DND-41 (cell line): ENCODE results near the gene TMEM14A.

ENCODE experiments used
- ATAC-seq: fragments of 200-7000 bp; cut with Tn5 transposase; 3 replicates; pipeline ENCODE4 v1.9.1; 2021; ENCODE audit warnings: low read depth; ENCODE audit not compliant: insufficient read depth
- DNase-seq: peaks from one replicate; pipeline ENCODE4 v3.0.0-alpha.2; 2020
- H2AFZ ChIP-seq: 2 replicates; pipeline ENCODE4 v1.6.0; 2012; ENCODE audit warnings: low read depth, low read length
- H3K27ac ChIP-seq: 2 replicates; pipeline ENCODE4 v1.5.1; 2012; ENCODE audit warnings: low read length, inconsistent platforms
- H3K27me3 ChIP-seq: fragments of 200-600 bp; sonication (generic); 2 replicates; pipeline ENCODE4 v1.6.0; 2012; ENCODE audit warnings: low read length, mild to moderate bottlenecking, inconsistent platforms; ENCODE audit not compliant: insufficient read depth, poor library complexity
- H3K36me3 ChIP-seq: 2 replicates; pipeline ENCODE4 v1.5.1; 2012; ENCODE audit warnings: low read length, inconsistent platforms; ENCODE audit not compliant: insufficient read depth
- H3K4me1 ChIP-seq: 2 replicates; pipeline ENCODE4 v1.5.1; 2012; ENCODE audit warnings: mild to moderate bottlenecking, low read length; ENCODE audit not compliant: insufficient read depth
- H3K4me2 ChIP-seq: 2 replicates; pipeline ENCODE4 v1.6.0; 2012; ENCODE audit warnings: mild to moderate bottlenecking, moderate library complexity, low read length, inconsistent platforms; ENCODE audit not compliant: insufficient read depth
- H3K4me3 ChIP-seq, 2 experiments: fragments of 200-600 bp in 1 of 2; shearing (Covaris generic) in 1 of 2; 2 replicates each; pipeline ENCODE4 v1.5.1; 2012 to 2016; ENCODE audit warnings: inconsistent platforms in 2 of 2, low read length in 2 of 2, mild to moderate bottlenecking in 2 of 2, low read depth in 1 of 2, moderate library complexity in 1 of 2
- H3K79me2 ChIP-seq: 2 replicates; pipeline ENCODE4 v1.6.0; 2012; ENCODE audit warnings: low read length, inconsistent platforms; ENCODE audit not compliant: insufficient read depth
- H3K9ac ChIP-seq: 2 replicates; pipeline ENCODE4 v1.6.0; 2012; ENCODE audit warnings: low read depth, mild to moderate bottlenecking, inconsistent platforms, low read length, moderate library complexity
- H3K9me3 ChIP-seq: 2 replicates; pipeline ENCODE4 v1.5.1; 2012; ENCODE audit warnings: low read length, moderate library complexity, mild to moderate bottlenecking, inconsistent platforms; ENCODE audit not compliant: insufficient read depth, severe bottlenecking
- H4K20me1 ChIP-seq: 2 replicates; pipeline ENCODE4 v1.6.0; 2012; ENCODE audit warnings: low read length; ENCODE audit not compliant: insufficient read depth
- EZH2 ChIP-seq: IDR thresholded peaks from 3 replicates; pipeline ENCODE4 v1.6.1; 2012; ENCODE audit warnings: borderline replicate concordance, low read depth, mild to moderate bottlenecking, moderate library complexity, low read length, inconsistent platforms; ENCODE audit not compliant: severe bottlenecking
- TF ChIP-seq, protein P1 (sequence below): IDR thresholded peaks from 2 replicates; pipeline ENCODE4 v1.5.1; 2012; ENCODE audit warnings: borderline replicate concordance, low read length, moderate library complexity, mild to moderate bottlenecking; ENCODE audit not compliant: poor library complexity, severe bottlenecking; ENCODE audit errors: extremely low read depth

Gene TMEM14A

DNA sequence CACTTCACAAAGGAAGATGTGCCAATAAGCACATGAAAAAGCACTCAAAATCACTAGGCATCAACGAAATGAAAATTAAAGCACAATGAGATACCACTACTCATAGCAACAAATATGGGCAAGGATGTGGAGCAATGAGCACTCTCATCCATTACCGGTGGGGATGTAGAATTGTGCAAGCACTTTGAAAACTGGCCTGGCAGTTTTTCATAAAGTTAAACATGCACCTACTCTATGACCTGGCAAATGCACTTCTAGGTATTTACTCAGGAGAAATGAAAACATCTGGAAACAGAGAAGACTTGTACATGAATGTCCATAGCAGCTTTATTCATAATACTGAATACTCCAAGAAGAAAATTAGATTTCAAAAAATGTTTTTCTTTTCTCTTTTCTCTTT, 34.1 kb upstream of the TMEM14A start:
- H3K36me3 ChIP-seq, result no peaks in the 10 kb centered on the region
- no peak for ATAC-seq
- no peaks in the 10 kb centered on the region for H3K9me3 ChIP-seq
- DNase-seq, result no peak
- H2AFZ ChIP-seq, result no peak overlapping the region
- H4K20me1 ChIP-seq, result no peaks in the 10 kb centered on the region
- no peak overlapping the region for H3K4me3 ChIP-seq
- H3K9ac ChIP-seq, result no peak overlapping the region
- no peak overlapping the region for H3K4me2 ChIP-seq
- H3K27me3 ChIP-seq, result no peaks in the 10 kb centered on the region
- no peaks in the 10 kb centered on the region for H3K79me2 ChIP-seq
- no peak for TF ChIP-seq EZH2
- TF ChIP-seq, protein P1, sequence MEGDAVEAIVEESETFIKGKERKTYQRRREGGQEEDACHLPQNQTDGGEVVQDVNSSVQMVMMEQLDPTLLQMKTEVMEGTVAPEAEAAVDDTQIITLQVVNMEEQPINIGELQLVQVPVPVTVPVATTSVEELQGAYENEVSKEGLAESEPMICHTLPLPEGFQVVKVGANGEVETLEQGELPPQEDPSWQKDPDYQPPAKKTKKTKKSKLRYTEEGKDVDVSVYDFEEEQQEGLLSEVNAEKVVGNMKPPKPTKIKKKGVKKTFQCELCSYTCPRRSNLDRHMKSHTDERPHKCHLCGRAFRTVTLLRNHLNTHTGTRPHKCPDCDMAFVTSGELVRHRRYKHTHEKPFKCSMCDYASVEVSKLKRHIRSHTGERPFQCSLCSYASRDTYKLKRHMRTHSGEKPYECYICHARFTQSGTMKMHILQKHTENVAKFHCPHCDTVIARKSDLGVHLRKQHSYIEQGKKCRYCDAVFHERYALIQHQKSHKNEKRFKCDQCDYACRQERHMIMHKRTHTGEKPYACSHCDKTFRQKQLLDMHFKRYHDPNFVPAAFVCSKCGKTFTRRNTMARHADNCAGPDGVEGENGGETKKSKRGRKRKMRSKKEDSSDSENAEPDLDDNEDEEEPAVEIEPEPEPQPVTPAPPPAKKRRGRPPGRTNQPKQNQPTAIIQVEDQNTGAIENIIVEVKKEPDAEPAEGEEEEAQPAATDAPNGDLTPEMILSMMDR, result no peak
- H3K4me1 ChIP-seq, result peaks cover 20% of the 10 kb centered on the region
- H3K27ac ChIP-seq, result no peak overlapping the region

DNA sequence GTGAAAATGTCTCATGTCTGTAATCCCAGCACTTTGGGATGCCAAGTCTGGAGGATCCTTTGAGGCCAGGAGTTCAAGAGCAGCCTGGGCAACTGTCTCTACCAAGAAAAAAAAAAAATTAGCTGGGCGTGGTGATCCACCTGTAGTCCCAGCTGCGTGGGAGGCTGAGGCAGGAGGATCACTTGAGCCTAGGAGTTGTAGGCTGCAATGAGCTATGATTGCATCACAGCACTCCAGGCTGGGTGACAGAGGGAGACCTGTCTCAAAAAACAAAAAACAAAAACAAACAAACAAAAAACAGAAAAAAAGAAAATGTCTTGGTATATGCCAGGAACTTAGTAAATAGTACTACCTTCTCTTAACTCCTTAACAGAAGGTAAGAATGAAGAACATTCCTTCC, 31.4 kb upstream of the TMEM14A start:
- Histone ChIP-seq H3K9ac (no peak overlapping the region), H3K27me3 (no peaks in the 10 kb centered on the region), H4K20me1 (no peaks in the 10 kb centered on the region), H3K4me1 (peaks cover 26% of the 10 kb centered on the region), H3K27ac (no peak overlapping the region), H3K36me3 (no peaks in the 10 kb centered on the region), H3K79me2 (no peaks in the 10 kb centered on the region), H2AFZ (no peak overlapping the region), H3K9me3 (no peaks in the 10 kb centered on the region), H3K4me2 (no peak overlapping the region), H3K4me3 (no peak overlapping the region)
- TF ChIP-seq, protein P1, result no peak
- TF ChIP-seq EZH2, result no peak
- DNase-seq, result no peak
- ATAC-seq, result no peak

DNA sequence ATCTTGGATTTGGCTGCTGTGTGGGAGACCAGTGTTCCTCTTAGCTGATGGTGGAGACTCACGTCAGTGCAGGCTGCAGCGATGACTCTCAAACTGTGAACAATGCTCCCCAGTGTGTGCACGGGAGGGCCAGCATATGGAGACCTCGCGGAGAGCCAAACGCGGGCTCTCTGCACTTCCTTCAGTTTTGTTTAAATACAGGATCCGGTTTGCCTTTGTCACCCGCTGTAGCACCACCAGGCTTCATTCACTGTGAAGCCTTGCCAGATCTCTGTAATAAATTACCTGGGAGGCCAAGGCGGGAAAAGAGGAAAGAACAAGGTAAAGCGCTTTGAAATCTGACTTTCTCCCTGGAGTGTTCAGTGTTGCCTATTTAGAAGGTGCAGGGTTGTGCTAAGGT, 30.7 kb upstream of the TMEM14A start:
- Histone ChIP-seq H3K4me2 (no peak overlapping the region), H3K4me3 (no peak overlapping the region), H3K9me3 (no peaks in the 10 kb centered on the region), H3K27ac (no peak overlapping the region), H3K27me3 (no peaks in the 10 kb centered on the region), H3K9ac (no peak overlapping the region), H4K20me1 (no peaks in the 10 kb centered on the region), H3K79me2 (no peaks in the 10 kb centered on the region), H2AFZ (no peak overlapping the region), H3K4me1 (peaks cover 20% of the 10 kb centered on the region), H3K36me3 (no peaks in the 10 kb centered on the region)
- TF ChIP-seq, protein P1, result no peak
- TF ChIP-seq EZH2, result no peak
- DNase-seq (no peak), ATAC-seq (no peak)

DNA sequence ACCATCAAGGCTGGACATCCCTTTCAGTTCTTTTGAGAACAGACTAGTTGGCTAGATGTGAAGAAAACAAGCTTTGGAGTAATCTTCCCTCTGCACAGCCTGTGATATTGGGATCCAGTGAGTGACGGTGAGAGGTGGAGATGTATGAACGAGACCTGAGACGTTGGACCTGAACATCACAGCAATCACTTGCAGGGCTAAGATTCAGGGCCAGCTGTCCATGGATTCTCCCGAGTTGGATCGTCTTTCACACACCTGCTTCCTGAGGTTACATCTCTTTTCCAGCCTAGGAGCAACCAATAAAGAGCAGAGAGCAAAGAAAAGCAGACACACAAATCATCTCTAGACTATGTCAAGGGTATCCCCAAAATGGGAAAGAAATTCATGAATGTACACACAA, 30.0 kb upstream of the TMEM14A start:
- no peaks in the 10 kb centered on the region for H3K9me3 ChIP-seq
- no peaks in the 10 kb centered on the region for H3K27me3 ChIP-seq
- H3K4me3 ChIP-seq, result no peak overlapping the region
- H3K79me2 ChIP-seq, result no peaks in the 10 kb centered on the region
- TF ChIP-seq, protein P1, result no peak
- TF ChIP-seq EZH2, result no peak
- H3K9ac ChIP-seq, result no peak overlapping the region
- no peak overlapping the region for H3K4me2 ChIP-seq
- ATAC-seq (no peak), DNase-seq (no peak)
- no peak overlapping the region for H2AFZ ChIP-seq
- no peaks in the 10 kb centered on the region for H3K36me3 ChIP-seq
- no peak overlapping the region for H3K27ac ChIP-seq
- no peaks in the 10 kb centered on the region for H4K20me1 ChIP-seq
- H3K4me1 ChIP-seq, result peaks cover 18% of the 10 kb centered on the region
